Fibroblast of pulmonary artery (primary cell): ENCODE results near the gene NCOA6.

Experiments
- DNase-seq: peaks from one replicate; pipeline ENCODE4 v3.0.0-alpha.2; 2010; ENCODE audit warnings: low read depth
- H3K4me3 ChIP-seq: replicated peaks from 2 replicates; pipeline ENCODE4 v1.5.1; 2011; ENCODE audit warnings: low read depth, mild to moderate bottlenecking, control low read depth, low read length, moderate library complexity
- TF ChIP-seq, protein P1 (sequence below): IDR thresholded peaks from 2 replicates; pipeline ENCODE4 v1.5.1; 2011; ENCODE audit warnings: mild to moderate bottlenecking, control low read depth, low read length, inconsistent platforms; ENCODE audit errors: missing control alignments

Gene NCOA6

GRCh38 chr20:34704177-34705007 is 121.1 kb downstream of the NCOA6 start, which contains the start of gene TP53INP2:
Gene TP53INP2, plus strand, starts transcription at chr20:34704344. Its CDS starts 4,396 bp downstream, at chr20:34708740.
- peak within 1 kb of the TSS; percentile 74 for H3K4me3 ChIP-seq
- DNase-seq: peak; percentile 94

GRCh38 chr20:34703424-34704176 is 121.9 kb downstream of the NCOA6 start:
- H3K4me3 ChIP-seq: peak overlapping the region; percentile 74
- TF ChIP-seq, protein P1, sequence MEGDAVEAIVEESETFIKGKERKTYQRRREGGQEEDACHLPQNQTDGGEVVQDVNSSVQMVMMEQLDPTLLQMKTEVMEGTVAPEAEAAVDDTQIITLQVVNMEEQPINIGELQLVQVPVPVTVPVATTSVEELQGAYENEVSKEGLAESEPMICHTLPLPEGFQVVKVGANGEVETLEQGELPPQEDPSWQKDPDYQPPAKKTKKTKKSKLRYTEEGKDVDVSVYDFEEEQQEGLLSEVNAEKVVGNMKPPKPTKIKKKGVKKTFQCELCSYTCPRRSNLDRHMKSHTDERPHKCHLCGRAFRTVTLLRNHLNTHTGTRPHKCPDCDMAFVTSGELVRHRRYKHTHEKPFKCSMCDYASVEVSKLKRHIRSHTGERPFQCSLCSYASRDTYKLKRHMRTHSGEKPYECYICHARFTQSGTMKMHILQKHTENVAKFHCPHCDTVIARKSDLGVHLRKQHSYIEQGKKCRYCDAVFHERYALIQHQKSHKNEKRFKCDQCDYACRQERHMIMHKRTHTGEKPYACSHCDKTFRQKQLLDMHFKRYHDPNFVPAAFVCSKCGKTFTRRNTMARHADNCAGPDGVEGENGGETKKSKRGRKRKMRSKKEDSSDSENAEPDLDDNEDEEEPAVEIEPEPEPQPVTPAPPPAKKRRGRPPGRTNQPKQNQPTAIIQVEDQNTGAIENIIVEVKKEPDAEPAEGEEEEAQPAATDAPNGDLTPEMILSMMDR: no peak
- peak; percentile 37 for DNase-seq

More at GRCh38 chr20:34704177-34705007, 121.1 kb downstream of the NCOA6 start, which contains the start of gene TP53INP2:
- TF ChIP-seq, protein P1: no peak

DNA sequence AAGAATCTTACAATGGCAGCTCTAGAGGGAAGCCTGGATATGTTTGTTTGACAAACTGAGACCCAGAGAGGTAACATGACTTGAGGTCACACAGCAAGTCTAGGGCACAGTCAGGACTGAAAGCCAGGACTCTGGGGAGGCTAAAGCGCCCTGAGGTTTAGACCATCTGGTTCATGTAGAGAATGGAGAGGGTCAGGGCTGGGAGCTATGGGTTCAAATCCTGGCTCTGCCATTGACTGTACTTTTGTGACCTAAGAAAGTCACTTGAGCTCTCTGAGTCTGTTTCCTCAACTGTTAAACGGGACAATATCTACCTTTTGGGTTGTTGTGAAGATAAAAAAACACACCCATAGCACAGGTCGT is 122.4 kb downstream of the NCOA6 start:
- TF ChIP-seq, protein P1: no peak
- no peak for DNase-seq
- H3K4me3 ChIP-seq: peak overlapping the region; percentile 74

- DNase-seq: no peak
- TF ChIP-seq, protein P1: no peak
- no peak overlapping the region for H3K4me3 ChIP-seq
Observed at GRCh38 chr20:34701405-34702085, 123.9 kb downstream of the NCOA6 start.

DNA sequence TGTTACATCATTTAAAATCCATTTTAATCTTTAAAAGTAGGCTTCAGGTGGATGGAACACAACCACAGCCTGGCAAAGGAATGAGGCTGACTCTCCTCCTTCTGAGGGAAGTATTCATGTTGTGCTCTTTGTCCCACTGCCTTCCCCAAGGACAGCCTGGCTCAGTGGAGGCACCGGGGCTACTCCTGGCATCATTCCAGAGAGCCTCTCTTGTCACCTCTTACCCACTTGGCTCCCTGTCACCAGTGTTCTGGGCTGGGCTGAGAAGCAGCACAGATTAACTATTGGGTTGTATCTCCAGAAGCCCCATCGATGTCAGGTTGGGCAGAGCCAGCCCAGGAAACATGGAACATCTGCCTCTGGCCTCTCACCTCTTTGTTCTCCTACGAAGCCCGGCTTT is 132.0 kb downstream of the NCOA6 start:
- no peak for DNase-seq

GRCh38 chr20:34691838-34692237 is 133.6 kb downstream of the NCOA6 start:
- TF ChIP-seq, protein P1: no peak
- H3K4me3 ChIP-seq: no peak overlapping the region
- DNase-seq: no peak

More for the DNA sequence above, 132.0 kb downstream of the NCOA6 start:
- no peak overlapping the region for H3K4me3 ChIP-seq
- TF ChIP-seq, protein P1: no peak
